ENCODE measurements around the gene DDRGK1. TPM values are rescaled to one million over a fixed set of nuclear protein-coding genes. Genes with fewer than 3 reads are reported as not detected.

Gene DDRGK1
- polyA plus RNA-seq, 1 donor from 2014 or later = 67.6 TPM

DNA sequence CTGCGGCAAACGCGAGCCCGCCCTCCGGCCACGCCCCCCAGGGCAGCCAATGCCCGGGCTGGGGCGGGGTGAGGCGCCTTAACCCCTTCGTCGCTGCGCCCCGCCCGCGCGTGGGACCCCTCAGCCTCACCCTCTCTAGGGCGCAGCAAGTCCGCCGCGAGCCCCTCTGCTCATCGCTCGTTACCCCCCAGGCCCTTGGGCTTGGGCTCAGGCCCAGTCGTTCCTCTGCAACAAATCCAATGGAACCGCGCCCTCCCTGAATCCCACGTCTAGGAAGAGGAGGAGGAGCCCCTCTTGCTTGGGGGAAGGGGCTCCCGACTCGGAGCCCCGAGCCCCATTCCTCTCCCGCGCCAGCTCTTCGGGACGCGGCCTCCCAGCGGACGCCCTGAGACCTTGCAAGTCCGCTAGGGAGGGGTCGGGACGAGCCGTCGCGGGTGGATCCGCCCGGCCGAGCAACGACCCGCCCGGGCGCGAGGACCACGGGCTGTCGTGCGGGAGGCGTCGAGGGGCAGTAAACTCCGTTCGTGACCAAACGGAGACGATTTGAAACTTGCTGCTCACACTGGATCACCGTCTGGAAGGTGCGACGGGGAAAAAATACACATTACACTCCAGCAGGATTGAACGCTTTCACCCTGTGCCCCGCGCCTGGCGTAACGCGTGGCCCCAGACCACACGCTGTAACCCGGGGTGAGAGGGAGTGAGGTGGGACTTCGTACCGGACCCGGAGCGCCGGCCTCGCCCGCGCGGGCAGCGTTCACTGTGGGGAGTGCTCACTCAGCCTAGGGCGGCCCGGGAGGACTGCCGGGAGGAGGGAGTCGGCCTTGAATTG lies 30.7 kb downstream of the DDRGK1 start:
- Histone ChIP-seq H4K20me1 (ENCODE audit: insufficient read depth) (no peaks in the 10 kb centered on the region), H3K27ac (ENCODE audit: low read length) (peak overlapping the region; percentile 71), H3K9me2 (ENCODE audit: insufficient read depth, low read length) (no peaks in the 10 kb centered on the region), H3K79me2 (replicated peaks; ENCODE audit: insufficient read depth, low read length) (peaks cover 5% of the 10 kb centered on the region), H3K4me2 (ENCODE audit: low read length) (peak overlapping the region; percentile 36), H3F3A (ENCODE audit: insufficient read depth, low read length, poor library complexity, severe bottlenecking) (no peaks in the 10 kb centered on the region), H3K27me3 (ENCODE audit: insufficient read depth, low read depth, low read length) (no peaks in the 10 kb centered on the region), H3K36me3 (ENCODE audit: insufficient read depth, low read length) (no peaks in the 10 kb centered on the region), H3K4me3 (ENCODE audit: low read length) (peak overlapping the region; percentile 84), H3K9ac (ENCODE audit: low read length) (peak overlapping the region; percentile 94), H3K9me3 (ENCODE audit: low read length) (no peaks in the 10 kb centered on the region), H2AFZ (ENCODE audit: low read depth, low read length) (peak overlapping the region; percentile 63)
- TF ChIP-seq CTCF (IDR thresholded peaks at IDR 0.05; ENCODE audit: poor library complexity, severe bottlenecking) (peak; percentile 57), MXI1 (conservative IDR thresholded peaks at IDR 0.05; ENCODE audit: poor library complexity, severe bottlenecking) (peak; percentile 51), TAF1 (IDR thresholded peaks at IDR 0.05; ENCODE audit: low read depth) (peak; percentile 6), POLR2AphosphoS5 (IDR thresholded peaks at IDR 0.05) (peak; percentile 45), REST (IDR thresholded peaks at IDR 0.05; ENCODE audit: borderline replicate concordance) (peak; percentile 41), SMC3 (conservative IDR thresholded peaks at IDR 0.05; ENCODE audit: poor library complexity) (peak; percentile 10), EP300 (conservative IDR thresholded peaks at IDR 0.05; ENCODE audit: poor library complexity, severe bottlenecking) (no peak), EZH2 (IDR thresholded peaks at IDR 0.05; ENCODE audit: borderline replicate concordance, insufficient read depth, low read length, poor library complexity, severe bottlenecking) (no peak), RAD21 (conservative IDR thresholded peaks at IDR 0.05) (no peak)

DNA sequence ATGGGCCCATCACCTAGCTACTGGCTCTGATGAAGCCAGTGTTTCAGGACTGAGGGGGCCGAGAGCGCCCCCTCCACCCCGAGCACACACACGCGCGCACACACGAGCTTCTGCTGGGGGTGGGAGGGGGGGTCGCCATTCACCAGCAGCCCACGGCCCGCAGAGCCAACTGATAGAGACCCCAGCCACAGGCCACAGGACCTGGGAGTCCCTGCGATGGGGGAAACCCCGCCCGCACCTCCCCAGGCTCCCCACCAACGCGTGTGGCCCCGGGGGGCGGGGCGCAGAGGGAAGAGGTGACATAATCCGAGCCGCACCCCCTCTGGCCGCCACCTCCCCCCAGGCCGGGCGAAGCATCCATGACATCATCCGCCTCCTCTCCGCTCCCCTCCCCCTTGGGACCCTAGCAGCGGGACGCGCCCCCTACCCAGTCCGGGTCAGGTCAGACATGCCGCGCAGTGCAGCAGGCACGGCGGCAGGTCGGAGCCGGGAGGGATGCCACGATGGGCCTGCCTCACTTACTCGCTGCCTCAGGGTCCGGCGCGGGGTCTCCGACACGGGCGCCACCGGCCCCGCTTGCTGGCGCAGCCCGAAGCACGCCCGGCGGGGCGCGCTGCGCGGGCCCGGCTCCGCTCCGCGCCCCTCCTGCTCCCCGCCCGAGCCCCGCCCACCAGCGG lies 31.4 kb downstream of the DDRGK1 start, which contains the start of gene LZTS3:
Gene LZTS3 (minus strand): TSS at position 617 of the 677 bp plus-strand sequence. CDS start 6,386 bp downstream, outside the sequence.
- no peaks in the 10 kb centered on the region for H3K36me3 ChIP-seq (ENCODE audit: insufficient read depth, low read length)

More for the DNA sequence above, 31.4 kb downstream of the DDRGK1 start, which contains the start of gene LZTS3:
- Histone ChIP-seq H3K9me3 (ENCODE audit: low read length) (no peaks in the 10 kb centered on the region), H3K27ac (ENCODE audit: low read length) (peak within 1 kb of the TSS; percentile 87), H3K4me2 (ENCODE audit: low read length) (peak within 1 kb of the TSS; percentile 98), H3K79me2 (replicated peaks; ENCODE audit: insufficient read depth, low read length) (peaks cover 5% of the 10 kb centered on the region), H3K9me2 (ENCODE audit: insufficient read depth, low read length) (no peaks in the 10 kb centered on the region), H3F3A (ENCODE audit: insufficient read depth, low read length, poor library complexity, severe bottlenecking) (no peaks in the 10 kb centered on the region), H3K9ac (ENCODE audit: low read length) (peak within 1 kb of the TSS; percentile 94), H3K4me3 (ENCODE audit: low read length) (peak within 1 kb of the TSS; percentile 84), H4K20me1 (ENCODE audit: insufficient read depth) (no peaks in the 10 kb centered on the region), H2AFZ (ENCODE audit: low read depth, low read length) (peak within 1 kb of the TSS; percentile 73), H3K27me3 (ENCODE audit: insufficient read depth, low read depth, low read length) (no peaks in the 10 kb centered on the region)
- TF ChIP-seq RAD21 (conservative IDR thresholded peaks at IDR 0.05) (no peak), CTCF (IDR thresholded peaks at IDR 0.05; ENCODE audit: poor library complexity, severe bottlenecking) (no peak), REST (IDR thresholded peaks at IDR 0.05; ENCODE audit: borderline replicate concordance) (peak; percentile 60), SMC3 (conservative IDR thresholded peaks at IDR 0.05; ENCODE audit: poor library complexity) (no peak), POLR2AphosphoS5 (IDR thresholded peaks at IDR 0.05) (peak; percentile 84), TAF1 (IDR thresholded peaks at IDR 0.05; ENCODE audit: low read depth) (peak; percentile 12), EZH2 (IDR thresholded peaks at IDR 0.05; ENCODE audit: borderline replicate concordance, insufficient read depth, low read length, poor library complexity, severe bottlenecking) (no peak), MXI1 (conservative IDR thresholded peaks at IDR 0.05; ENCODE audit: poor library complexity, severe bottlenecking) (peak; percentile 90), EP300 (conservative IDR thresholded peaks at IDR 0.05; ENCODE audit: poor library complexity, severe bottlenecking) (peak; percentile 76)
